Psoas muscle (tissue), 8 donors: ENCODE results near the gene SGO1. TPM values are rescaled to one million over a fixed set of nuclear protein-coding genes. Genes with fewer than 3 reads are reported as not detected.
A peak's percentile ranks its signal among the peaks of the same experiment; 100 is the strongest.

Source experiments
- ATAC-seq, 4 donors: fragments of 200-7000 bp; cut with Tn5 transposase; one replicate each; pipeline ENCODE4 v1.9.1; 2020; ENCODE audit warnings: moderate library complexity in 3 of 4, mild to moderate bottlenecking in 2 of 4
- DNase-seq, 2 donors: peaks; one replicate each; pipeline ENCODE4 v3.0.0-alpha.2; 2020
- H3K27ac ChIP-seq: fragments of 200-600 bp; one replicate; pipeline ENCODE4 v1.8.0; 2022
- H3K27me3 ChIP-seq, 3 donors: fragments of 200-600 bp in 1 of 3; one replicate each; pipeline versions ENCODE4 v1.6.1 to v1.8.0; 2013 to 2022; ENCODE audit warnings: low read length in 2 of 3, mild to moderate bottlenecking in 2 of 3, moderate library complexity in 1 of 3; ENCODE audit not compliant: insufficient read depth in 3 of 3
- H3K36me3 ChIP-seq, 2 donors: fragments of 200-600 bp in 1 of 2; one replicate each; pipeline versions ENCODE4 v1.6.1 to v1.8.0; 2013 to 2022; ENCODE audit warnings: low read depth in 1 of 2, mild to moderate bottlenecking in 1 of 2, moderate library complexity in 1 of 2; ENCODE audit not compliant: insufficient read depth in 1 of 2
- H3K4me1 ChIP-seq: fragments of 200-600 bp; one replicate; pipeline ENCODE4 v1.8.0; 2022
- H3K4me3 ChIP-seq: fragments of 200-600 bp; one replicate; pipeline ENCODE4 v1.8.0; 2022; ENCODE audit warnings: mild to moderate bottlenecking
- H3K9me3 ChIP-seq: fragments of 200-600 bp; one replicate; pipeline ENCODE4 v1.8.0; 2022
- CTCF ChIP-seq: fragments of 200-600 bp; IDR thresholded peaks from one replicate; pipeline ENCODE4 v1.8.0; 2022; ENCODE audit warnings: antibody characterized with exemption
- WGBS, 3 donors: extraction: QIAGEN DNeasy Blood & Tissue Kit; methylation state at CpG; one replicate each; pipeline versions ENCODE4 v1.1.6 to v1.1.7; 2013; 5-methylcytosine and 5-hydroxymethylcytosine counted together
- intact Hi-C, 2 donors: fragments of 100-400 bp; cut with DNase I; formaldehyde crosslinking; loops; one replicate each; pipeline versions ENCODE4 v1.11.0 to v1.14.2; 2022
- polyA plus RNA-seq, 3 donors: library from polyadenylated mRNA; stranded (reverse); fragments of 200-250 nt; gene quantifications; one replicate each; pipeline ENCODE4 v1.2.3, GENCODE V29; 2013
- total RNA-seq, 4 donors: library from RNA; stranded (reverse); fragmentation: NEBNext Ultra II Directional in 2 of 4; extraction: Animal tissue kit (Norgen Biotek cat#: 25700) in 2 of 4; gene quantifications; one replicate each; pipeline versions ENCODE4 v1.2.1 to v1.2.4, GENCODE V29; 2021 to 2023
- donor health status: healthy with polysubstance abuse.
- donor health status: DM: no; HTN: no; CAD: no; lungs with moderate emphysema.
- donor health status: Bipolar disorder and iron deficiency.
- donor health status: healthy.
- donor health status: DM: yes; HTN: yes; CAD: no.
- donor health status: DM: no; HTN: no; CAD: no.
- donor health status: DM: no; HTN: no; CAD: no.
- donor health status: DM: yes; HTN: yes; CAD: no.

Gene SGO1
- total and polyA plus RNA-seq, 7 donors = 0.03 to 0.05 TPM; not detected in 5

GRCh38 chr3:20185331-20185678 lies 701 bp downstream of the SGO1 start:
- intact Hi-C loops = loop anchor here (5.0 to 10.0 kb wide), 3 partner anchors 148 to 238 kb away; partner anchors contain the start of gene RAB5A (in 2 of the 2)
- 5 to 7% (median 7%) methylated on average over 12 of the region's 12 CpGs for WGBS, 3 donors
- no peak for TF ChIP-seq CTCF
- Histone ChIP-seq H3K36me3 (no peaks in the 10 kb centered on the region), H3K4me1 (peaks cover 9% of the 10 kb centered on the region), H3K27ac (no peak overlapping the region), H3K9me3 (no peaks in the 10 kb centered on the region), H3K27me3 (no peaks in the 10 kb centered on the region), H3K4me3 (peak overlapping the region; percentile 74)
- DNase-seq (no peak), ATAC-seq (no peak)

- 39 to 47% (median 46%) methylated on average over 4 of the region's 4 CpGs for WGBS, 3 donors
- ATAC-seq (no peak), DNase-seq (no peak)
- Histone ChIP-seq H3K36me3 (no peaks in the 10 kb centered on the region), H3K27ac (no peak overlapping the region), H3K4me1 (peaks cover 8% of the 10 kb centered on the region), H3K9me3 (no peaks in the 10 kb centered on the region), H3K27me3 (no peaks in the 10 kb centered on the region), H3K4me3 (no peak overlapping the region)
- intact Hi-C loops = loop anchor here (5.0 to 10.0 kb wide), 3 partner anchors 35 to 147 kb away; no protein-coding TSS in a partner anchor
- TF ChIP-seq CTCF = no peak
Measured at GRCh38 chr3:20182206-20182605, 3.8 kb downstream of the SGO1 start.

GRCh38 chr3:20181276-20181675 lies 4.7 kb downstream of the SGO1 start:
- TF ChIP-seq CTCF = no peak
- intact Hi-C loops = loop anchor here (5.0 to 10.0 kb wide), 3 partner anchors 34 to 146 kb away; no protein-coding TSS in a partner anchor
- H3K4me1 ChIP-seq = peaks cover 5% of the 10 kb centered on the region
- ATAC-seq (no peak), DNase-seq (no peak)
- H3K4me3 ChIP-seq = no peak overlapping the region
- H3K27me3 ChIP-seq = no peaks in the 10 kb centered on the region
- H3K36me3 ChIP-seq = no peaks in the 10 kb centered on the region
- 54 to 58% (median 55%) methylated on average over 3 of the region's 3 CpGs for WGBS, 3 donors
- H3K9me3 ChIP-seq = no peaks in the 10 kb centered on the region
- no peak overlapping the region for H3K27ac ChIP-seq

GRCh38 chr3:20173844-20174410 lies 12.1 kb downstream of the SGO1 start:
- 90 to 94% (median 92%) methylated on average over 4 of the region's 4 CpGs for WGBS, 3 donors
- intact Hi-C loops = no loop called here
- DNase-seq = no peak

More at GRCh38 chr3:20173844-20174410, 12.1 kb downstream of the SGO1 start:
- Histone ChIP-seq H3K36me3 (no peaks in the 10 kb centered on the region), H3K9me3 (no peaks in the 10 kb centered on the region), H3K27ac (no peak overlapping the region), H3K4me1 (no peaks in the 10 kb centered on the region), H3K4me3 (no peak overlapping the region), H3K27me3 (no peaks in the 10 kb centered on the region)
- no peak for ATAC-seq
- TF ChIP-seq CTCF = no peak
